ENCODE data around the gene DAPK1.
"Not testable (repeated sequence)": the region's sequence is repeated elsewhere in the genome, so short reads cannot be mapped to it uniquely, and the experiment has no call there.

The DAPK1 gene

GRCh38 chr9:87498811-87499360 lies 1.2 kb downstream of the DAPK1 start:
- H3K27me3 ChIP-seq (ENCODE audit: insufficient read depth, low read length) = no peaks in the 10 kb centered on the region
- no peaks in the 10 kb centered on the region for H3K79me2 ChIP-seq (ENCODE audit: control insufficient read depth, insufficient read depth, low read length, unreplicated experiment)
- no peak overlapping the region for H3K27ac ChIP-seq (ENCODE audit: low read depth, low read length)
- peaks cover 26% of the 10 kb centered on the region for H3K4me1 ChIP-seq (ENCODE audit: control insufficient read depth, insufficient read depth, low read length, unreplicated experiment)
- peak overlapping the region; percentile 80 for H3K4me3 ChIP-seq (ENCODE audit: low read depth, low read length)
- peak overlapping the region; percentile 79 for H2AFZ ChIP-seq (ENCODE audit: low read length, unreplicated experiment)
- no peaks in the 10 kb centered on the region for H3K36me3 ChIP-seq (ENCODE audit: insufficient read depth, low read length)

DNA sequence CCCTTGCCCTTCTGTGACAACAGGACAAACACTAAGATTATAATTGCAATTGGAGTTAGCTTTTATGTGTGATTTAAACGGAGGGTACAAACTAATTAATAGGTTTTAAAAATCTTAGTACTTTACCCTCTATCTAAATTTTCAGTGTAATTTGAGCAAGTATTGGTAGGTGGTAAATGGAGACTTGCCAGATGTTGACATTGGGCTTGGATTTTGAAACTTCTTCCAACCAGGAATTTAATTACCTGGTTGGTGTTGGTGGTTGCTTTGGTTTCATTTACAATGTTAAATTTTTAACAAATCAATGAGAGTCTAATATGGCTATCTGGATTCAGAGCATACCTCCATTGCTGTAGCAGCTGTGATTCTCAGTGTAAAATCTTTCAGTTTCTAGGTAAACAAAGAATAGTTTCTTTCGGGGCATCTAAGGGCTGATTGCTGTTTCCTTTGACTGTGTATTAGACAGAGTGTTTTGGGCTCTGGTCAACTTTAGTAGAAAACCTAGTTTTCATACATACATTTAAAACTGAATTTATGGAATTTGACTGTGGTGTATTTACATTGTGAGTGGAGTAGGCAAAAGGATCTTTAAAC lies 1.9 kb downstream of the DAPK1 start:
- Histone ChIP-seq H3K36me3 (ENCODE audit: insufficient read depth, low read length) (no peaks in the 10 kb centered on the region), H3K27me3 (ENCODE audit: insufficient read depth, low read length) (no peaks in the 10 kb centered on the region), H3K4me1 (ENCODE audit: control insufficient read depth, insufficient read depth, low read length, unreplicated experiment) (peaks cover 27% of the 10 kb centered on the region), H2AFZ (ENCODE audit: low read length, unreplicated experiment) (peak overlapping the region; percentile 79), H3K27ac (ENCODE audit: low read depth, low read length) (0 out of 2 replicates have a peak overlapping the region, but pooled peaks have one; percentile 11), H3K4me3 (ENCODE audit: low read depth, low read length) (peak overlapping the region; percentile 80), H3K79me2 (ENCODE audit: control insufficient read depth, insufficient read depth, low read length, unreplicated experiment) (no peaks in the 10 kb centered on the region)

GRCh38 chr9:87500491-87501270 lies 3.0 kb downstream of the DAPK1 start:
- H3K4me3 ChIP-seq (ENCODE audit: low read depth, low read length) = peak overlapping the region; percentile 80; the same call in 1 of the 2 replicates

GRCh38 chr9:87501271-87501656 lies 3.6 kb downstream of the DAPK1 start:
- not testable (repeated sequence) for H3K27ac ChIP-seq (ENCODE audit: low read depth, low read length)
- H3K4me1 ChIP-seq (ENCODE audit: control insufficient read depth, insufficient read depth, low read length, unreplicated experiment) = peaks cover 35% of the 10 kb centered on the region

More at GRCh38 chr9:87500491-87501270, 3.0 kb downstream of the DAPK1 start:
- H3K36me3 ChIP-seq (ENCODE audit: insufficient read depth, low read length) = peaks cover 3% of the 10 kb centered on the region; the same call in 1 of the 2 replicates
- no peaks in the 10 kb centered on the region for H3K27me3 ChIP-seq (ENCODE audit: insufficient read depth, low read length)
- H3K79me2 ChIP-seq (ENCODE audit: control insufficient read depth, insufficient read depth, low read length, unreplicated experiment) = no peaks in the 10 kb centered on the region
- peak overlapping the region; percentile 11; the same call in 1 of the 2 replicates for H3K27ac ChIP-seq (ENCODE audit: low read depth, low read length)
- H3K4me1 ChIP-seq (ENCODE audit: control insufficient read depth, insufficient read depth, low read length, unreplicated experiment) = peaks cover 32% of the 10 kb centered on the region
- H2AFZ ChIP-seq (ENCODE audit: low read length, unreplicated experiment) = no peak overlapping the region

GRCh38 chr9:87501806-87502205 lies 4.1 kb downstream of the DAPK1 start:
- H3K36me3 ChIP-seq (ENCODE audit: insufficient read depth, low read length) = peaks cover 3% of the 10 kb centered on the region; the same call in 1 of the 2 replicates
- H3K4me1 ChIP-seq (ENCODE audit: control insufficient read depth, insufficient read depth, low read length, unreplicated experiment) = peaks cover 35% of the 10 kb centered on the region
- H2AFZ ChIP-seq (ENCODE audit: low read length, unreplicated experiment) = no peak overlapping the region
- H3K27ac ChIP-seq (ENCODE audit: low read depth, low read length) = no peak overlapping the region
- H3K4me3 ChIP-seq (ENCODE audit: low read depth, low read length) = no peak overlapping the region
- no peaks in the 10 kb centered on the region for H3K27me3 ChIP-seq (ENCODE audit: insufficient read depth, low read length)
- no peaks in the 10 kb centered on the region for H3K79me2 ChIP-seq (ENCODE audit: control insufficient read depth, insufficient read depth, low read length, unreplicated experiment)

More at GRCh38 chr9:87501271-87501656, 3.6 kb downstream of the DAPK1 start:
- not testable (repeated sequence) for H2AFZ ChIP-seq (ENCODE audit: low read length, unreplicated experiment); H3K36me3 ChIP-seq (ENCODE audit: insufficient read depth, low read length); H3K4me3 ChIP-seq (ENCODE audit: low read depth, low read length); H3K27me3 ChIP-seq (ENCODE audit: insufficient read depth, low read length); H3K79me2 ChIP-seq (ENCODE audit: control insufficient read depth, insufficient read depth, low read length, unreplicated experiment)

- H3K27ac ChIP-seq (ENCODE audit: low read depth, low read length) = no peak overlapping the region
- no peaks in the 10 kb centered on the region for H3K27me3 ChIP-seq (ENCODE audit: insufficient read depth, low read length)
- peaks cover 31% of the 10 kb centered on the region for H3K4me1 ChIP-seq (ENCODE audit: control insufficient read depth, insufficient read depth, low read length, unreplicated experiment)
- no peak overlapping the region for H3K4me3 ChIP-seq (ENCODE audit: low read depth, low read length)
- H2AFZ ChIP-seq (ENCODE audit: low read length, unreplicated experiment) = no peak overlapping the region
- H3K36me3 ChIP-seq (ENCODE audit: insufficient read depth, low read length) = peaks cover 3% of the 10 kb centered on the region; the same call in 1 of the 2 replicates
- H3K79me2 ChIP-seq (ENCODE audit: control insufficient read depth, insufficient read depth, low read length, unreplicated experiment) = no peaks in the 10 kb centered on the region
Measured at GRCh38 chr9:87502391-87503221, 4.9 kb downstream of the DAPK1 start.

DNA sequence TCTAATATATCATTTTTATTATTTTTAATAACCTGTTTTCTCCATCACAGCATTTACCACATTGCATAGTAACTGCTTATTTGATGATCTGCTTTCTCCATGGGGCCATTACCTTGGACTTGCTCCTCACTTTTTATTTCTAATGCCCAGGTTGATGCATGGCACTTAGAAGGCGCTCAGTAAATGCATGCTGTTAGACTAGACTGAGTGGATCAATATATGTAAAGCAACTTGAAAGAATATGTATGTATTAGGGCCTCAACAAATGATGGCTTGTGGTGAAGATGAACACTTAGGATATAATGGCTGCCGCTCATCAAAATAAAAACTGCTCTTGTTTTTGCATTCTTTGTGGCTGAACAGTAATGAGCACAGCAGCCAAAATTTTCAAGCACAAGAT lies 5.8 kb downstream of the DAPK1 start:
- no peak overlapping the region for H2AFZ ChIP-seq (ENCODE audit: low read length, unreplicated experiment)
- H3K4me1 ChIP-seq (ENCODE audit: control insufficient read depth, insufficient read depth, low read length, unreplicated experiment) = peaks cover 31% of the 10 kb centered on the region
- H3K4me3 ChIP-seq (ENCODE audit: low read depth, low read length) = no peak overlapping the region
- H3K27ac ChIP-seq (ENCODE audit: low read depth, low read length) = no peak overlapping the region
- no peaks in the 10 kb centered on the region for H3K27me3 ChIP-seq (ENCODE audit: insufficient read depth, low read length)
- H3K36me3 ChIP-seq (ENCODE audit: insufficient read depth, low read length) = peaks cover 3% of the 10 kb centered on the region; the same call in 1 of the 2 replicates
- no peaks in the 10 kb centered on the region for H3K79me2 ChIP-seq (ENCODE audit: control insufficient read depth, insufficient read depth, low read length, unreplicated experiment)

GRCh38 chr9:87503927-87504326 lies 6.3 kb downstream of the DAPK1 start:
- Histone ChIP-seq H2AFZ (ENCODE audit: low read length, unreplicated experiment) (no peak overlapping the region), H3K36me3 (ENCODE audit: insufficient read depth, low read length) (peaks cover 3% of the 10 kb centered on the region; the same call in 1 of the 2 replicates), H3K27ac (ENCODE audit: low read depth, low read length) (no peak overlapping the region), H3K4me3 (ENCODE audit: low read depth, low read length) (no peak overlapping the region), H3K27me3 (ENCODE audit: insufficient read depth, low read length) (no peaks in the 10 kb centered on the region), H3K4me1 (ENCODE audit: control insufficient read depth, insufficient read depth, low read length, unreplicated experiment) (peaks cover 31% of the 10 kb centered on the region), H3K79me2 (ENCODE audit: control insufficient read depth, insufficient read depth, low read length, unreplicated experiment) (no peaks in the 10 kb centered on the region)

GRCh38 chr9:87504938-87505337 lies 7.3 kb downstream of the DAPK1 start:
- Histone ChIP-seq H3K4me1 (ENCODE audit: control insufficient read depth, insufficient read depth, low read length, unreplicated experiment) (peaks cover 28% of the 10 kb centered on the region), H3K79me2 (ENCODE audit: control insufficient read depth, insufficient read depth, low read length, unreplicated experiment) (no peaks in the 10 kb centered on the region), H3K36me3 (ENCODE audit: insufficient read depth, low read length) (peaks cover 3% of the 10 kb centered on the region; the same call in 1 of the 2 replicates)

More at GRCh38 chr9:87504938-87505337, 7.3 kb downstream of the DAPK1 start:
- no peak overlapping the region for H3K27ac ChIP-seq (ENCODE audit: low read depth, low read length)
- no peak overlapping the region for H2AFZ ChIP-seq (ENCODE audit: low read length, unreplicated experiment)
- no peak overlapping the region for H3K4me3 ChIP-seq (ENCODE audit: low read depth, low read length)
- no peaks in the 10 kb centered on the region for H3K27me3 ChIP-seq (ENCODE audit: insufficient read depth, low read length)

Data from ACC112 (cell line).